ENCODE results near the gene CAB39.

CAB39 gene

DNA sequence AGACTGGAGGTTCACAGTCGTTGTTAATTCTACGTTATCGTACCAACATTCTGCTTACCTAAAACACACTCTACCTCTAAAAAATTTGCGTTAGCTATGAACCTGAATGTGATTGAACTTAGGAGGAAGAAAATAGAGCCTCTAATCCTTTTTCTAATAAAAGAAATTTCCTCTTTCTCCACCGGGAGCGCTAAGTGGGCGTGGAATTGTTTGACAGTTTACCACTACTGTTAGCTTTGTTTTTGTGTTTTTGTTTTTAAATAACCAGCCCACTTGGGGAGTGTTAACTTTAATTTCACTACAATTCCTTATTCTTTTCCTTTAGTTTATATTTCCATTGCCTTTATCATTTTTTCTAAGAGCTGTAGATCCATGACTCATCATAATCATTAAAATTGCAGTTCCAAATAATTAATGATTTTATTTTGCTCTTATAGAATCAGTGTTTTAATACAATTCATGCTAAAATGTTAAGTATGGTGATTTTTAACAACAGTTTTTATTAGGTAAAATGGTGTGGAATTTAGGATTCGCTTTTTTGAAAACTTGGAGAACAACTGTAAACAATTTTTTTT is 97.1 kb downstream of the CAB39 start:
- in situ Hi-C loops (cut with HindIII; ENCODE audit: low pct_unique_long_range_greater_than_20kb, low sequenced_read_pairs), result no loop called here
- DNase-seq (ENCODE audit: low read depth in 1 of 2, low spot score in 1 of 2), result no peak
- no peak for TF ChIP-seq JUND (IDR thresholded peaks at IDR 0.05; ENCODE audit: low read depth)

DNA sequence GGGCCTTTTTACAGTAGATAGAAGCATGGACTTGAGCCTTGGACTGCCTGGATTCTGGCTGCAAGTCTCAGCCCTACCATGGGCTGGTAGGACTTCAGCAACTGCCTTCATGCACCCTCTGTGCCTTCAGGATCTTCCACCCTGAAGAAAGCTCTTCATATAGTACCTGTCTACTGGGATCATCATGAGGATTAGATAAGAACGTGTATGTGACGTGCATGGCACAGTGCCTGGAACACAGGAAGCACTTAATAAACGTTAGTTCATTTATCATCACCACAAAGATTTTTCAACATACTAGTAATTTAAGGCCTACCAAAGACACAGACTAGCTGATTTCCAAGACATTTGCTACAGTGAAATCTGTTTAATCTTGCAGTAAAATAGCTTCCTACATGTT is 98.9 kb downstream of the CAB39 start:
- no peak for TF ChIP-seq JUND (IDR thresholded peaks at IDR 0.05; ENCODE audit: low read depth)
- DNase-seq (ENCODE audit: low read depth in 1 of 2, low spot score in 1 of 2), result no peak
- in situ Hi-C loops (cut with HindIII; ENCODE audit: low pct_unique_long_range_greater_than_20kb, low sequenced_read_pairs), result no loop called here

DNA sequence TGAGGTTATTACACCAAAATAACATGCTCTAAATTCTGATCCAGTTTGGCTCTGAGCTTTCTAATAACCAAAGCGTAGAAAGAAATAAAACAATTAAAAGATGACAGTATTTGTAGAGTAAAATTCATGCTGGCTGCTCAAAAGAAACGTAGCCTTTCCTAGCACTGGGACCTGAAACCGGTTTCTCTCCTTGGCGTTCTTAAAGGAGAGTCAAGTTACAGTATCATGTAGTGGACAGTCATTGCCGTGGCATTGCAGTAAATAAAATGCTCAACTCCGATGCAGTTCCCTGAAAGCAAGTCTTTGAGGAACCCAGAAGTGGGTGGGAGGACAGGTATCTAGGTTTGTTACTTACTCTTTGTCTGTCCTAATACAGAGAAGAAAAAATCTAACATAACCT is 99.4 kb downstream of the CAB39 start:
- in situ Hi-C loops (cut with HindIII; ENCODE audit: low pct_unique_long_range_greater_than_20kb, low sequenced_read_pairs), result no loop called here
- no peak for TF ChIP-seq JUND (IDR thresholded peaks at IDR 0.05; ENCODE audit: low read depth)
- no peak for DNase-seq (ENCODE audit: low read depth in 1 of 2, low spot score in 1 of 2)

DNA sequence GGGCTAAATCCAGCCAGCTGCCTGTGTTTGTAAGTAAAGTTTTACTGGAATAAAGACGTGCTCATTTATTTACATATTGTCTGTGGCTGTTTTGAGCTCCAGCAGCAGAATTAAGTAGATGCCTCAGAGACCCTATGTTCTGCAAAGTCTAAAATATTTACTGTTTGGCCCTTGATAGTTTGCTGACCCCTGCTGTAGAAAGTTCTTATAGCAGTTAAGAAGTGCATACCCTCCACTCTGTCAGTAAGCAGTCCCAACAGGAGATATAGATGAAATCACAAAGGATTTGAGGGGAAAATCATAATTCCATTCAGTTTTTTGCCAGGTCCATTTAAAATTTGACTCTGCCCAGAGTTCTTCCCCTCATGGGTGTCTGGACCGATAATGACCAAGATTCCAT is 102.0 kb downstream of the CAB39 start:
- no peak for DNase-seq (ENCODE audit: low read depth in 1 of 2, low spot score in 1 of 2)
- TF ChIP-seq JUND (IDR thresholded peaks at IDR 0.05; ENCODE audit: low read depth), result no peak
- in situ Hi-C loops (cut with HindIII; ENCODE audit: low pct_unique_long_range_greater_than_20kb, low sequenced_read_pairs), result no loop called here

DNA sequence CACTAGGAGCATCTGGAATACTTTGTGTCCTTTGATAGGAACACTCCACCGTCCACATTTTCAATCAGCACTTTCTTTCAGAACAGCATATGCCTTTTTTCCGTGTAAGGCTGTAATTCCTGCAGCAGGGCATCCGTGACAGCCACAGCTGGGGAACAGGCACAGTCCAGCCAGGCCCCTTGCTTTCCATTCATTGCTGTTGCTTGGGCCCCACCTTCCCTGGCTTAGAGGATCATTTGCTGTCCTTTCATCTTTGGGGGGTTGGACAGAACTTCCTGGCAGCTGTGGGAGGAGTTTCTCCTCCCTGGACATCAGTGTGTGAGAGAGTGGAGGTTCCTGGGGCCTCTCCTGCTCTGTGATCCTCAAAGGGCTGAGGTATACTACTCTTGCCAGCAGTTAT is 102.4 kb downstream of the CAB39 start:
- in situ Hi-C loops (cut with HindIII; ENCODE audit: low pct_unique_long_range_greater_than_20kb, low sequenced_read_pairs), result no loop called here
- no peak for DNase-seq (ENCODE audit: low read depth in 1 of 2, low spot score in 1 of 2)
- TF ChIP-seq JUND (IDR thresholded peaks at IDR 0.05; ENCODE audit: low read depth), result no peak

DNA sequence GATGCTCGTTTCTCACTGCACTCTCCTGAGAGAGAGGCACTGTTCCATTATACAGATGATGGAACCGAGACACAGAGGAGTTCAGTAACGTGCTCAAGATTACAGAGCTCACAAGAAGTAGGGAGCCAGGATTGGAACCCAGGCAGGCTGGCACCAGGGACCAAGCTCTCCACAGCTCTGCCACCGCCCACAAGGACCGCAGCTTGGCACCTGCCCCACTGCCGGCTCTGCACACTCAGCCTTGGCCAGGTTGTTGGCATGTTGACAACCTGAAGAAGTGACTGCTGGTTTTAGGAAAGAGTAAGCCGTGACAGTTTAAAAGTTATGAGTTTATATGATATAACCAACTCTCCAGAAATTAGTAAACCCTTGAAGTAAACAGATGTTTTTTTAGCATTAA is 104.1 kb downstream of the CAB39 start:
- no peak for DNase-seq (ENCODE audit: low read depth in 1 of 2, low spot score in 1 of 2)
- TF ChIP-seq JUND (IDR thresholded peaks at IDR 0.05; ENCODE audit: low read depth), result no peak
- in situ Hi-C loops (cut with HindIII; ENCODE audit: low pct_unique_long_range_greater_than_20kb, low sequenced_read_pairs), result no loop called here

DNA sequence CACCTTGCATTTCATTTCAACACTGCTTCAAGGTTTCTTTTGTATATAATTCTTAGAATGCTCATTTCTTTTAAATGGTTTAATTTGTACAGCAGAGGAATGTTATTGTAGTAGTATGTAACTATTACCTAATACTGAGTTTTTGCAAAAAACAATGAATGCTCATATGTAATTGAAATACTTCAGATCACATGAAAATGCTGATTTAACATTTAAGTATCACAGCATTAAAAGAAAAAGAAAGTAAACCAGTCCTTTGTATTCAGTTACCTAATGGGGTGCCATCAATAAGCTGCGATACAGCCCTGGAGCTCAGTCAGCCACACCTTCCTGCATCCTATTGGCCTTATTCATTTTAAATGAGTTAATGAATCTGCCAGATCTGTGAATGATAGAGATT is 106.8 kb downstream of the CAB39 start:
- DNase-seq (ENCODE audit: low read depth in 1 of 2, low spot score in 1 of 2), result no peak
- no peak for TF ChIP-seq JUND (IDR thresholded peaks at IDR 0.05; ENCODE audit: low read depth)
- in situ Hi-C loops (cut with HindIII; ENCODE audit: low pct_unique_long_range_greater_than_20kb, low sequenced_read_pairs), result no loop called here

DNA sequence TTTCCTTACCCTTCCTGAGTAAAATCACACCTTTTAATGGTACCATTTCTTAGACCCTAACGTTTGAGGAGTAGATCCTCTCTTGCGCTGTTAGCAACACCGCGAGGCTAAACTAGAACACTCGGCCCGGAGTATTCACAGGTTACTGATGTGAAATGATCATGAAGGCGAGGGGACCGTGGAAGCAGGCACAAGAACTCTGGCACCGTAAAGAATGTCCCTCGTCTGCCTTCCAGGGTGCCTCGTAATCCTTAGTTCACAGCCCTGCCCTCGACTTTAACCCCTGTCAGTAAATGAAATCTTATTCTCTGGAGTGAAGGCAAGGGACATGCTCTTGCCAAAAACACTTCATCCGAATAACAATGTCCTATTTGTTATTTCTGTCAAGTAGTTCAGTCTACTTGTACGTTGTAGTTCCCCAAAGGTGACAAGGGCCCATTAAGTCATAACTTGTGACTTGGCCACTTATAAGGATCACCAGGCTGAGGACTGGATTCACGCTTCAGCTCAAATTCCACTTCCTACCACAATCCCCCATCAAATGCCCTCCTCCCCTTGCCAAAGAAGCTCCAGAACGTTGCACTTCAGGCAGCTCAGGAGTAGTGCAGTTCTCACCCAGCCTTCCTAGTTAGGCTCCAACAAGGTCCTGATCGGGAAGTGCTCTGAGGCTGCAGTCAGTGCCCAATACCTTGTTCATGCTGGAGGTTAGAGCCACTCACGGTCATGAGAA is 108.8 kb downstream of the CAB39 start:
- no peak for DNase-seq (ENCODE audit: low read depth in 1 of 2, low spot score in 1 of 2)
- TF ChIP-seq JUND (IDR thresholded peaks at IDR 0.05; ENCODE audit: low read depth), result no peak
- in situ Hi-C loops (cut with HindIII; ENCODE audit: low pct_unique_long_range_greater_than_20kb, low sequenced_read_pairs), result no loop called here

DNA sequence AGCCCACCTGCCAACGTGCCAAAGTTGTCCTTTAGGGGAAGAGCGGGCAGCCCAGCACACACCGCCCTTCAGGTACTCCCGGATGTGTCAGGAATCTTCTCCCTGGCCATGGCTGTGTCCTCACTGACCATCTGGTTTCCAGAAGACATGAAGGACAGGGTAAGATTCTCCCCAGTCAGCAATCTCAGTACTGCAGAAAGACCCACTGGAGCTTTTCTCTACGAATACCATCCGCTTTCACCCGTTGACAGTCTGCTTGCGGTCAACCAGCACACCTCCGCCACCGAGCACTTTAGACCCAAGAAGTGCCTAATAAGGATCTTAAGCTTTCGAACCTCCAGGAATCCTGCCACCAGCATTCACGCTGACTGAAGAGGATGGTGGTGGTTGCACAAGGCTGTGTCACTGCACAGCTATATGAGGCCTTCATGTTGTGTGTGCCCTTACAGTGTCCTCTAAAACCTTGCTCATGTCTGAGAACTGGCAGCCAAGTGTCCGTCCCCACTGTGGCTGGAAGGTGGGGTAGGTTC is 109.4 kb downstream of the CAB39 start:
- in situ Hi-C loops (cut with HindIII; ENCODE audit: low pct_unique_long_range_greater_than_20kb, low sequenced_read_pairs), result no loop called here
- TF ChIP-seq JUND (IDR thresholded peaks at IDR 0.05; ENCODE audit: low read depth), result no peak
- no peak for DNase-seq (ENCODE audit: low read depth in 1 of 2, low spot score in 1 of 2)

DNA sequence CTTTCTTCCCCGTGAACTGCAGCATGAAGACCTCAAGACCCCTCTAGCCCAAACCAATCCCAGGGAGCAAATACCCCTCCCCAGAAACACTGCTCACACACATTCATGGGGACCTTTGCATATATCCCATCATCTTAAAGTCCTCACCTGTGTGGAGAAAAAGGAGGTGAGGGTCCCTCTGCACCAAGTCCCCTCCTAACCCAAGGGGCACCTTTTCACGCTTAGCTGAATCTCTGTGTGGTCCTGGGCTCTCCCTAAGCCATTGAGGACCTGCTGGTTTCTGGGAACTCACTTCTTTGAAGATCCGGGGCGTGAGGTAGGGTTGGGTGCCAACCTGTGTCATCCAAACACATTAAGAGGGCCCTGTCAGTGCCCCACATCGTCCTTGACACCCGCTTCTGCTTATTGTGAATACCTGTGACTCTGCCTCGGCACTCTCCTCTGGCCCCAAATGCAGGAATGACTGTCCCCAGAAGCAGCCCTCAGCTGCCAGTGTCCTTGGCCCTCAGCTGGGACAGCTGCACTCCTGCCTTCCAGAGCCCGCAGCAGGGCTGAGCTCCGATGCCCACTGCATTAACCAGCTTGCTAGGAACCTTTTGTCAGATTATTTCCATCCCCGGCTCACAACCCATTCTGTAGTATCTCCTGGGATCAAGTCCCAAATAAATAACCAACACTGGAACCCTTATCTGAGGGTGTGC is 110.8 kb downstream of the CAB39 start:
- in situ Hi-C loops (cut with HindIII; ENCODE audit: low pct_unique_long_range_greater_than_20kb, low sequenced_read_pairs), result no loop called here
- DNase-seq (ENCODE audit: low read depth in 1 of 2, low spot score in 1 of 2), result no peak
- TF ChIP-seq JUND (IDR thresholded peaks at IDR 0.05; ENCODE audit: low read depth), result no peak

DNA sequence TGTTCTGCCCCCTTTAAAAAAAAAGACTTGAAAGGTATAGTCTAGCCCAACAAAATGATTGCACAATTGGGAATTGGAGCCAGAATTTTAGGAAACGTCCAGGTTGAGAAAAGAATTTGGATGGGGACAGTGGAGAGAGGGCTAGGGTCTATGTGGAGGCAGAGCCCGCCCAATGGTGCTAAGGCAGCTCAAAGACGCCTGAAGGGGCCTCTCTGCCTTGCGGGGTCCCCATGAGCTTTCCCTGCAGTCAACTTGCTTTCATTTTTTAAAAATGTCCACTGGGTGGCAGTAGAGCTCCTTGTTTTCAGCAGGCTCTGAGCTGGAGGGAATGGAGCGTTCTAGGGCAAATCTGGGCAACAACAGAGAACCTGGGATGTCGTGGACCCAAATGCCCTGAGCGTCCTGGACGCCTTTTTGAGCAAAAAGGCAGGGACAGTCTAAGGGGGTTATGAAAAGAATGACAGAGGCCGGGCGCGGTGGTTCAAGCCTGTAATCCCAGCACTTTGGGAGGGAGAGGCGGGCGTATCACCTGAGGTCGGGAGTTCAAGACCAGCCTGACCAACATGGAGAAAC is 111.8 kb downstream of the CAB39 start:
- in situ Hi-C loops (cut with HindIII; ENCODE audit: low pct_unique_long_range_greater_than_20kb, low sequenced_read_pairs), result no loop called here
- no peak for TF ChIP-seq JUND (IDR thresholded peaks at IDR 0.05; ENCODE audit: low read depth)
- DNase-seq (ENCODE audit: low read depth in 1 of 2, low spot score in 1 of 2), result peak; percentile 35 to 81

DNA sequence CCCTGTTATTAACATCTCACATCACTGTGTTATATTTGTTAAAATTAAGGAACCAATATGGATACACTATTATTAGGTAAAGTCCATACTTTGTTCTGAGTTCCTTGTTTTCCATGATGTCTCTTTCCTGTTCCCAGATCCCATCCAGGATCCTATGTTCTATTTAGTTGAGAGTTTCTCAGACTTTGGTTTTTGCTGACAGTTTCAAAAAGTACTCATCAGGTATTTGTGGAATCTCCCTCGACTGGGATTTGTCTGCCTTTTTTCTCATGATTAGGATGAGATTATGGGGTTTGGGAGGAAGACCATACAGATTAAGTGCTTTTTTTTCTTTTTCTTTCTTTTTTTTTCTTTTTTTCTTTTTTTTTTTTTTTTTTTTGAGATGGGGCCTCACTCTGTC is 112.7 kb downstream of the CAB39 start:
- TF ChIP-seq JUND (IDR thresholded peaks at IDR 0.05; ENCODE audit: low read depth), result no peak
- no peak for DNase-seq (ENCODE audit: low read depth in 1 of 2, low spot score in 1 of 2)
- in situ Hi-C loops (cut with HindIII; ENCODE audit: low pct_unique_long_range_greater_than_20kb, low sequenced_read_pairs), result no loop called here

DNA sequence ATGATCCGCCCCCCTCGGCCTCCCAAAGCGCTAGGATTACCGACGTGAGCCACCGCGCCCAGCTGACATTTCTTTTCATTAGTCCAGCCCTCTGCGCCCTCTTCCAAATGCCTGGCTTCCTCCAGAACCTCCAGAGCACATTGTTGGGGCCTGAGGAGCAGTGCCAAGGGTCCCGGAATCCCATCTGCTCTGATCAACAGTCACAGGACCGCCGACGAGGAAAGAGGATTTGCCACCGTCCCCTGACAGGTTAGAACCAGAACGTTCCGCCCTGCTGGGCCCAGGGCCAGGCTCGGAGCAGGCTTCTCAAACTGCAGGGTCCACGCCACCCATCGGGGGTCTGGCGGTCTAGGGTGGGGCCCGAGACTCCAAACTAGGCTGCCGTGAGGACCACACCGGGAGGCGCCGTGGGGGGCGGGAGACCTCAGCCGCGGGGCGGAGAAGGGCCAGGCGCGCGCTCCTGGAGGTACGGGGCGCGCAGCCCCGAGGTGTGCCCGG is 115.2 kb downstream of the CAB39 start:
- TF ChIP-seq JUND (IDR thresholded peaks at IDR 0.05; ENCODE audit: low read depth), result no peak
- in situ Hi-C loops (cut with HindIII; ENCODE audit: low pct_unique_long_range_greater_than_20kb, low sequenced_read_pairs), result no loop called here
- DNase-seq (ENCODE audit: low read depth in 1 of 2, low spot score in 1 of 2), result no peak

All from T47D (cell line).